ENCODE results near the gene EIF5A2.
"Not testable (repeated sequence)": the region's sequence is repeated elsewhere in the genome, so short reads cannot be mapped to it uniquely, and the experiment has no call there.

The EIF5A2 gene

GRCh38 chr3:170908235-170909116 is at the start of gene EIF5A2:
EIF5A2 (minus strand) TSS chr3:170908637; CDS start chr3:170907806, 831 bp downstream.
- FAIRE-seq = no peak

GRCh38 chr3:170956647-170957046 is 48.2 kb upstream of the EIF5A2 start:
- FAIRE-seq = no peak

DNA sequence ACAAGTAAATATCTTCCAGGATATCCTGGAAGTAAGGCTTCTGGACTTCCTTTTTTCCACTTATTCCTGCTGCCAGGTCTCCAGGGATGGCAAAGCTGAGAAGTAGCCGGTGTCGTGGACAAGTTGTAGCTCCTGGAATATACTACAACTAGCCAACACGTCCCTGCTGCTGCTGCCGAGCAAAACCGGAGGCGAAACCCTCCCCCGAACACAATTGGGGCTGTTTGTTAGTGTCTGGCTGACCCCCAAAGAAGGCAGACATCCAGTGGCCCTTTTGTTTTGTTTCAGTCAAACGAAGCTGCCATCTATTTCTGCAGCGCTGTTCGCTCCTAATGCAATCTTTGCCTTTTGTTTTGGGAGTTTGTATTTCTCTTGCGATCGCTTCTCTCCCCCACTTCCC is 45.3 kb upstream of the EIF5A2 start:
- no peak for FAIRE-seq

- no peak for FAIRE-seq
Observed at GRCh38 chr3:170953229-170953628, 44.8 kb upstream of the EIF5A2 start.

- no peak for FAIRE-seq
Observed at GRCh38 chr3:170949211-170949610, 40.8 kb upstream of the EIF5A2 start.

DNA sequence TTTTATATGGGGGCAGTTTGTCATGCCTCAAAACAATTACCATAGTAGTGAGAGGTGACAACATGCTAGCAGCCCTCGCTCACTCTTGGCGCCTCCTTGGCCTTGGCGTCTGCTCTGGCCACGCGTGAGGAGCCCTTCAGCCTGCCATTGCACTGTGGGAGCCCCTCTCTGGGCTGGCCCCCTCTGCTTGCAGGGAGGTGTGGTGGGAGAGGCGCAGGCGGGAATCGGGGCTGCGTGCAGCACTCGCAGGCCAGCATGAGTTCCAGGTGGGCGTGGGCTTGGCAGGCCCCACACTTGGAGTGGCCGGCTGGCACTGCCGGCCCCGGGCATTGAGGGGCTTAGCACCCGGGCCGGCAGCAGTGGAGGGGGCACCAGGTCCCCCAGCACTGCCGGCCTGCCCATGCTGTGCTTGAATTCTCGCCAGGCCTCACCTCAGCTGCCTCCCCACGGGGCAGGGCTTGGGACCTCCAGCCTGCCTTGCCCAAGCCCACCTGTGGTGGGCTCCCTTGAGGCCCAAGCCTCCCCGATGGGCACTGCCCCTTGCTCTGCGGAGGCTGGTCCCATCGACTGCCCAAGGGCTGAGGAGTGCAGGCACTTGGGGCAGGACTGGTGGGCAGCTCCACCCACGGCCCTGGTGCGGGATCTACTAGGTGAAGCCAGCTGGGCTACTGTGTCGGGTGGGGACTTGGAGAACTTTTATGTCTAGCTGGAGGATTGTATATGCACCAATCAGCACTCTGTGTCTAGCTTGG is 38.8 kb upstream of the EIF5A2 start:
- no peak for FAIRE-seq

DNA sequence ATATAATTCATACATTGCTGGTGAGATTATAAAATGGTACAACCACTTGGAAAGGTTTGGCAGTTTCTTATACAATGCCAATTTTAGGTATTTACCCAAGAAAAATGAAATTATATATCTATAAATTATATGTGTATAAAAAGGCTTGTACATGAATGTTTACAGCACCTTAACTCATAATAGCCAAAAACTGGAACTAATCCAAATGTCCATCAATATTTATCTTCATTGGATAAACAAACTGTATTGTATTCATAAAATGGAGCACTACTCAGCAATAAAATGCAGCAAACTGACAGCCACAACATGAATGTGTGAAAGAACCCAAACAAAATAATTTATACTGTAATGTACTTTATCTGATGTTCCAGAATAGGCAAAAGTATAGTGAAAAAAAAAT is 33.6 kb upstream of the EIF5A2 start:
- no peak for FAIRE-seq

GRCh38 chr3:170941551-170941950 is 33.1 kb upstream of the EIF5A2 start:
- no peak for FAIRE-seq

DNA sequence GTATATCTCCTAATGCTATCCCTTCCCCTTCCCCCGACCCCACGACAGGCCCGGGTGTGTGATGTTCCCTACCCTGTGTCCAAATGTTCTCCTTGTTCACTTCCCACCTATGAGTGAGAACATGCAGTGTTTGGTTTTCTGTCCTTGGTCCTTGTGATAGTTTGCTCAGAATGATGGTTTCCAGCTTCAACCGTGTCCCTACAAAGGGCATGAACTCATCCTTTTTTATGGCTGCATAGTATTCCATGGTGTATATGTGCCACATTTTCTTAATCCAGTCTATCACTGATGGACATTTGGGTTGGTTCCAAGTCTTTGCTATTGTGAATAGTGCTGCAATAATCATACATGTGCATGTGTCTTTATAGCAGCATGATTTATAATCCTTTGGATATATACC is 24.6 kb upstream of the EIF5A2 start:
- FAIRE-seq = not testable (repeated sequence)

DNA sequence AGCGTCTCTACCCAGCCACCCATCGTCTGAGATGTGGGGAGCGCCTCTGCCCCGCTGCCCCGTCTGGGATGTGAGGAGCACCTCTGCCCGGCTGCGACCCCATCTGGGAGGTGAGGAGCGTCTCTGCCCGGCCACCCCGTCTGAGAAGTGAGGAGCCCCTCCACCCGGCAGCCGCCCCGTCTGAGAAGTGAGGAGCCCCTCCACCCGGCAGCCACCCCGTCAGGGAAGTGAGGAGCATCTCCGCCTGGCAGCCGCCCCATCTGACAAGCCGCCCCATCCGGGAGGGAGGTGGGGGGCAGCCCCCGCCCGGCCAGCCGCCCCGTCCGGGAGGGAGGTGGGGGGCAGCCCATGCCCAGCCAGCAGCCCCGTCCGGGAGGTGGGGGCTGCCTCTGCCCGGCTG is 15.1 kb upstream of the EIF5A2 start:
- not testable (repeated sequence) for FAIRE-seq

- no peak for FAIRE-seq
Observed at GRCh38 chr3:170918715-170919114, 10.3 kb upstream of the EIF5A2 start.

GRCh38 chr3:170914690-170915089 is 6.3 kb upstream of the EIF5A2 start:
- no peak for FAIRE-seq

- FAIRE-seq = no peak
Observed at GRCh38 chr3:170914212-170914611, 5.8 kb upstream of the EIF5A2 start.

- no peak for FAIRE-seq
Observed at GRCh38 chr3:170911051-170911450, 2.6 kb upstream of the EIF5A2 start.

DNA sequence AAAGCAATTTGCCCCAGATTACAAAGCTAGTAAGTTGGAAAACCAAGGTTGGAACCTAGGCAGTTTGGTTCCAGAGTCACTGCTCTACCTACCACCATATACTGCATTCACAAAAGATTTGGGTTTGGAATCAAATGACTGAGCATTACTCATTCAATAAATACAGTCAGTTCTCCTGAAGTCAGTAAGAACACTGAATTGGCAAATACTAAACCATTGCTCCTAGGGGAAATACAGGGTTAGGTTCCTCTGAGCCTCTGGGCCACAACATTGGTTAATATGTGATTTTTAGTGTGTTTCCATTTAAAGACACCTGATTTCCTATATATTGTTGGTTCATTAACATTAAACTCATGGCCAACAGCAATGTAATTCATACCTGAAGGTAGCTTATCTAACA is 2.1 kb upstream of the EIF5A2 start:
- no peak for FAIRE-seq

GRCh38 chr3:170909129-170909903 is 879 bp upstream of the EIF5A2 start:
- FAIRE-seq = no peak

DNA sequence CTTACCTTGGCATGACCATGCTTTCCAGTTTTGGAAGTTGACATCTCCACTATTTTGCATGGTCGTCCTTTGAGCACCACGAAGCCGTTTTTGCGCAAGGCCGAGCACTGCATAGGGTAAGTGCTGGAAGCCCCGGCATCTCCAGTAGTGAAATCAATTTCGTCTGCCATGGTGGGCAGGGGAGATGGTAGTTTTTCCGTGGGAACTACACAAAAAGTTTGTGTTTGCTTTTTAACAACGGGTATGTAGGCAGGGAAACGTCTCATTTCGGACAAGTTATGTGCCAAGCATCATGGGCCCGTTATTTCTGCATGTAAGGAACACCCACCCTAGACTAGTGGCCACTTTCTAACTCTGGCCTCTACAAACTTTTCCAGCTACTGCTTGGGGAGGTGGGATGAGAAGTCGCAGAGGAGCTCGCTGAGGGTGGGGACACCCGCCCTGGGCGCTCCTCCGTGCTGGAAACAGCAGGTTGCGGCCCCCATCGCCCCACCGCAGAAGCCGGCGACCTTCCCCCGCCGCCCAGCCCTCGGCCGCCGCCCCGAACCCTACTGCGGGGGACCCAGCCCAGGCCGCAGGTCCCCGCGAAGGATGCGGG is 701 bp downstream of the EIF5A2 start:
- FAIRE-seq = no peak

DNA sequence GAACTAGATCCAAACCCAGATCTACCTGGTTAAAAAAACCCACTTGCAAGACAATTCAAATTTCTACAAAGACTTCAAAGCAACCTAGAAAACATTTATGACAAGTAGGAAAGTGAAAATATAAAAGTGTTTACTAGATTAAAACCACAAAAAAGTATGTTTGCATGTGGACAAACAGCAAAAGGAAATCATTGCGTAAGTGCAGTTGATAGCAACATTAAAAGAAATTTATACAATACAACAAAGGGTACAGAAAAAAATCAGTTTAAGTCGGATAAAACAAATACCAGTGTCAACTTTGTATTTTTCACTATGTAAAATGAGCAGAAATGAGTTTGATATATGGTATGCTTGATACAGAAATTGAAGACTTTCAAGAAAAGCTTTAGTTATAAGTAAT is 2.6 kb downstream of the EIF5A2 start:
- FAIRE-seq = no peak

- FAIRE-seq = no peak
Observed at GRCh38 chr3:170903123-170903522, 5.3 kb downstream of the EIF5A2 start.

DNA sequence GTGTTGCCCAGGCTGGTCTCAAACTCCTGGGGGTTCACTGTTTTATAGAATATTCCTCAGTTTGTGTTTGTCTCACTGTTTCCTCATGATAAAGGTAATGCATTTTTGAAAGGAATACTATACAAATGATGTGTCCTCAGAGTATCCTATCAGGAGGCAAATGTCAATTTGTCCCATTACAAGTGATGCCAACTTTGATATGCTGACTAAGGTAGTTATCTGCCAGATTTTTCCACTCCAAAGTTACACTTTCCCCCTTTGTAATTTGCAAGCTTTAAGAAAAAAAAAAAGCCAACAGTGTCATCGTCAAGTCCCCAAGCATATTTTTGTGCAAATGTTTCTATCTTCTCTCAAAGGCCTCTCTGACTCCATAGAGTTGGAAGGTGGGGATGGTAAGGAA is 9.0 kb downstream of the EIF5A2 start:
- FAIRE-seq = no peak

GRCh38 chr3:170897978-170898377 is 10.5 kb downstream of the EIF5A2 start:
- no peak for FAIRE-seq

DNA sequence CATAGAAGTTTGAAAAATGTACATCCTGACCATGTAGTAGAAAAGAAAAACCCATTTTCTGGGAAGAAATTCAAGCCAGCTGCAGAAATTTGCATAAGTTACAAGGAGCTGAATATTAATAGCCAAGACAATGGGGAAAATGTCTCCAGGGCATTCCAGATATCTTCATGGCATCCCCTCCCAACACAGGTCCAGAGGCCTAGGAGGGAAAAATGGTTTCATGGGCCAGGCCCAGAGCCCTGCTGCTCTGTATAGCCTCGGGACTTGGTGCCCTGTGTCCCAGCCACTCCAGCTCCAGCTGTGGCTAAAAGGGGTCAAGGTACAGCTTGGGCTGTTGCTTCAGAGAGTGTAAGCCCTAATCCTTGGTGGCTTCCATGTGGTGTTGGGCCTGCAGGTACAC is 11.2 kb downstream of the EIF5A2 start:
- FAIRE-seq = not testable (repeated sequence)

- FAIRE-seq = no peak
Observed at GRCh38 chr3:170896781-170897180, 11.7 kb downstream of the EIF5A2 start.

Data from A204.1 (cell line).